ENCODE data around the gene ERCC6L2.

ERCC6L2 gene

DNA sequence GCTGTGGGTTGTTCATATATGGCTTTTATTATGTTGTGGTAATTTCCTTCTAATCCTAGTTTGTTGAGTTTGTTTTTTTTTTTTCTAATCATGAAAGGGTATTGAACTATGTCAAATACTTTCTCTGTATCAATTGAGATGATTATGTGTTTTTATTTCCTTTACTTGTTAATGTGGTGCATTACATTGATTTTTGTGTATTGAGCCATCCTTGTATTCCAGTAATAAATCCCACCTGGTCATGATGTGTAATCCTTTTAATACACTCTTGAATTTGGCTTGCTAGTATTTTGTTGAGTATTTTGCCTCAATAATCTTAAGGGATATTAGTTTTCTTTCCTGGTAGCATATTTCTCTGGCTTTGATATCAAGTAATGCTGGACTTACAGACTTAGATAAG lies 13.1 kb upstream of the ERCC6L2 start:
- no peaks in the 10 kb centered on the region for H3K27me3 ChIP-seq (ENCODE audit: control insufficient read depth, insufficient read depth, low read length, poor library complexity, severe bottlenecking)
- no peak overlapping the region for H3K4me3 ChIP-seq (ENCODE audit: insufficient read depth, low read depth, low read length)
- no peaks in the 10 kb centered on the region for H3K9me3 ChIP-seq (ENCODE audit: control insufficient read depth, low read length)
- H3K36me3 ChIP-seq (ENCODE audit: control insufficient read depth, insufficient read depth, low read length), result no peaks in the 10 kb centered on the region
- H3K27ac ChIP-seq (ENCODE audit: insufficient read depth, low read depth, low read length, poor library complexity, severe bottlenecking), result no peak overlapping the region
- H3K4me1 ChIP-seq (ENCODE audit: control insufficient read depth, insufficient read depth, low read length), result peaks cover 3% of the 10 kb centered on the region

DNA sequence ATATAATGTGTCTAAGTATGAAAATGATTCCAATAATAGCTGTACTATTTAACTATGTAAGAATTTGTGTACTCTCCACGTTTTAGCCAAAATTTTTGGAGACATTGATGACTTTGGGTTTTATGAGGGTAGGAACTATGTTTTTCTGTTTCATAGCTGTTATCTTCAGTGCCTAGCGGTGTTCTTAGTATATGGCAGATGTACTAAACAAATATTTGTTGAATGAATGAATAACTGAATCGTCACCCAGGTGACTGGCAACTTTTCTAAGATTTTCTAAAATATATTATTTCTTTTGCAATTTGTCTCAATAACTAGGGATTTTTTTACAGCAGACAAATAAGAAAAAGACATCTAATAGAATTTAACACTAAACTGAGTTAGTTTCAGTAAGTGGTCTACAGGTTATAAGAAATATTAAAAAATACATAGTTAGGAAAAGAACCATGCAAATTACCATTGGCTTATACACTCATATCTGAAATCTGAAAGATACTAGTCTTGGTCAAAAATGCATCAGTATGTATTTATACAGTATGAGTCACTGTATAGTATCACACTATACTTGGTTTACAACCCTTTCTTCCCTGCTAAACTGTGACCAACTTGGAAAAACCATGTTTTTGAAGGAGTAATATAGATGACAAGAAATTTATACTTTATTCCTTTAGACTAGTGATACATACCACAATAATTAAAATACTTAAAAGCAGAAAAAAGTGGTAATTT lies 10.5 kb upstream of the ERCC6L2 start:
- Histone ChIP-seq H3K27me3 (ENCODE audit: control insufficient read depth, insufficient read depth, low read length, poor library complexity, severe bottlenecking) (no peaks in the 10 kb centered on the region), H3K27ac (ENCODE audit: insufficient read depth, low read depth, low read length, poor library complexity, severe bottlenecking) (no peak overlapping the region), H3K36me3 (ENCODE audit: control insufficient read depth, insufficient read depth, low read length) (no peaks in the 10 kb centered on the region), H3K9me3 (ENCODE audit: control insufficient read depth, low read length) (no peaks in the 10 kb centered on the region), H3K4me1 (ENCODE audit: control insufficient read depth, insufficient read depth, low read length) (no peaks in the 10 kb centered on the region), H3K4me3 (ENCODE audit: insufficient read depth, low read depth, low read length) (no peak overlapping the region)
- WGBS, 2 experiments, result 92 to 96% methylated on average over 2 of the region's 3 CpGs

DNA sequence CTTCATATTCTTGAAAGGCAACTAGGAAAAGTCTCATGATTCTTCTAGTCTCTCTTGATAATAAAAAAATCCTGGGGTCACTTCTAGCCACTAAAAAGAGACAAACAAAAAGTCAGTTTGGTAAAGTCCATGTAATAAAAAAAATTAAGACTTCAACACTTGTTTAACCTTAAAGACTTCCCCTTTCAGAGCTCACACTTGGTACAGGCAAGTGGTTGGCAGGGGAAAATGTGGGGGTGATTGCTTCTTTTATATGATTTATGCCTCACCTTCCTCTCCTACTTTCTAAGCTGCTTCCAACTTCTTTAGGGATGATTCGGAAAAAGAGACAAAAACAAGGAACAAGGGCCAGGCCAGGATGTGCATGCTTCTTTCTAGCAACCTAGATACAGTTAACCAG lies 5.1 kb upstream of the ERCC6L2 start:
- WGBS, 2 experiments, result 80 to 83% methylated on average over 1 of the region's 1 CpG
- Histone ChIP-seq H3K27ac (ENCODE audit: insufficient read depth, low read depth, low read length, poor library complexity, severe bottlenecking) (no peak overlapping the region), H3K4me1 (ENCODE audit: control insufficient read depth, insufficient read depth, low read length) (peaks cover 4% of the 10 kb centered on the region), H3K4me3 (ENCODE audit: insufficient read depth, low read depth, low read length) (no peak overlapping the region), H3K36me3 (ENCODE audit: control insufficient read depth, insufficient read depth, low read length) (peaks cover 4% of the 10 kb centered on the region), H3K9me3 (ENCODE audit: control insufficient read depth, low read length) (no peaks in the 10 kb centered on the region), H3K27me3 (ENCODE audit: control insufficient read depth, insufficient read depth, low read length, poor library complexity, severe bottlenecking) (no peaks in the 10 kb centered on the region)

DNA sequence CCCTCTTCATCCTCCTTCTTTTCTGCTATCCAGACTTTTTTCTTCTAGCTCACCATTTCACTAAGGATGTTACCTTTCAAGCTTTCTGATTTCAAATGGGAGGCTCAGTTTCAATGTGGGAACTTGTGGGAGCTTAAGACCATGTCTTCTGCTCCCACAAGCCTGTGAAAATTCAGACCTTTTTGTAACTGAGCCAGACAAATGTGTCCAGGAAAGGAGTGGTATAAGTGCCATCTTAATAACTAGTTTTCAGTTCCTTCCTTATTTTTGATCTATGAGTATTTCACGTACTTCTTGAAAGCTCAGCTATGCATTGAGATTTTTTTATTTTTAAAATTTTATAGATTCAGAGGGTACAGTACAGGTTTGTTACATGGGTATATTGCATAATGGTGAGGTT lies 4.6 kb upstream of the ERCC6L2 start:
- WGBS, 2 experiments, result 100% methylated on average over 1 of the region's 1 CpG
- no peak overlapping the region for H3K4me3 ChIP-seq (ENCODE audit: insufficient read depth, low read depth, low read length)
- H3K4me1 ChIP-seq (ENCODE audit: control insufficient read depth, insufficient read depth, low read length), result peaks cover 4% of the 10 kb centered on the region
- H3K9me3 ChIP-seq (ENCODE audit: control insufficient read depth, low read length), result no peaks in the 10 kb centered on the region
- H3K27me3 ChIP-seq (ENCODE audit: control insufficient read depth, insufficient read depth, low read length, poor library complexity, severe bottlenecking), result no peaks in the 10 kb centered on the region
- peaks cover 4% of the 10 kb centered on the region for H3K36me3 ChIP-seq (ENCODE audit: control insufficient read depth, insufficient read depth, low read length)
- H3K27ac ChIP-seq (ENCODE audit: insufficient read depth, low read depth, low read length, poor library complexity, severe bottlenecking), result no peak overlapping the region

DNA sequence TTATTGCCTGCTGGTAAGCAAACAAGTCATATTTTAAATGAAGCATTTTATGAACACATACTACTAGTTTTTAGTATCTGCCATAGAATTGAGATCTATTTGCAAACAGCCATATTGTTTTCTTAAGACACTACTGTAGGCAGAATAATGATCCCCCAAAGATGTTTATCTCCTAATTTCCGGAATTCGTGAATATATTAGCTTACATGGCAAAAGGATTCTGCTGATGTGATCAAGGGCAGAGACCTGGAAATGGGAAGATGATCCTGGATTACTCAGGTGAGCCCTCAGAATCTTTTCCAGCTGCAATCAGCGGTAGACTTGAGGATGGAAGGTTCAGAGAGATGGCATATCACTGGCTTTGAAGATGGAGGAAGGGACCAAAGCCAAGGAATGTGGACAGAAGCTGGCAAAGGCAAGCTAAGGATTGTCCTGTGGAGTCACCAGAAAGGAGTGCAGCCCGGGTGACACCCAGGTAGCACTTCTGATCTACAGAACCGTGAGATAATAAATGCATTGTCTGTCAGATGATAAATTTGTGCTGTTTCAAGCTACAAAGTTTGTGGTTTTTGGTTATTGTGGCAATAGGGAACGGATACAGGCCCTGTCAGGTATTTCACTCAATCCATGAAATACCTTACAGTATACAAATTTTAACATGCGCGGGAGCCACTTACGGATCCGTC lies 1.0 kb upstream of the ERCC6L2 start:
- 39 to 43% methylated on average over 10 of the region's 10 CpGs for WGBS, 2 experiments
- peaks cover 12% of the 10 kb centered on the region for H3K4me1 ChIP-seq (ENCODE audit: control insufficient read depth, insufficient read depth, low read length)
- no peak overlapping the region for H3K27ac ChIP-seq (ENCODE audit: insufficient read depth, low read depth, low read length, poor library complexity, severe bottlenecking)
- H3K9me3 ChIP-seq (ENCODE audit: control insufficient read depth, low read length), result no peaks in the 10 kb centered on the region
- peaks cover 4% of the 10 kb centered on the region for H3K36me3 ChIP-seq (ENCODE audit: control insufficient read depth, insufficient read depth, low read length)
- no peaks in the 10 kb centered on the region for H3K27me3 ChIP-seq (ENCODE audit: control insufficient read depth, insufficient read depth, low read length, poor library complexity, severe bottlenecking)
- H3K4me3 ChIP-seq (ENCODE audit: insufficient read depth, low read depth, low read length), result no peak overlapping the region

DNA sequence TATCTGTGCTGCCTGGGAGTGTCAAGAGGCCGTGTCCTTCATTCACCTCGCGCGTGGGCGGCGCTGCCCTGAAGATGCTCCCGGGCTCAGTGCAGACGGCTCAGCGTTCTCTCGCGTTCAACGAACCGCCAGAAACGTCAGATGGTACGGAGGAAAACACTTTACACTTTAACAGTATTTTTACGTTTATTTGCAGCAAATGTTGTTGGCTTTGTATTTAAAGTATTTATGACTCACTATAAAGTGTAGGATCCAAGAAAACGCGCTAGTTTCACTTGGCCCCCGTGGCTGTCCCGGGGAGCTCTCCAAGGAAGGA lies 544 bp upstream of the ERCC6L2 start:
- no peak overlapping the region for H3K4me3 ChIP-seq (ENCODE audit: insufficient read depth, low read depth, low read length)
- 1 to 2% methylated on average over 19 to 20 of the region's 20 CpGs for WGBS, 2 experiments
- no peaks in the 10 kb centered on the region for H3K27me3 ChIP-seq (ENCODE audit: control insufficient read depth, insufficient read depth, low read length, poor library complexity, severe bottlenecking)
- H3K4me1 ChIP-seq (ENCODE audit: control insufficient read depth, insufficient read depth, low read length), result peaks cover 12% of the 10 kb centered on the region
- peaks cover 4% of the 10 kb centered on the region for H3K36me3 ChIP-seq (ENCODE audit: control insufficient read depth, insufficient read depth, low read length)
- H3K9me3 ChIP-seq (ENCODE audit: control insufficient read depth, low read length), result no peaks in the 10 kb centered on the region
- peak overlapping the region; percentile 58 for H3K27ac ChIP-seq (ENCODE audit: insufficient read depth, low read depth, low read length, poor library complexity, severe bottlenecking)

DNA sequence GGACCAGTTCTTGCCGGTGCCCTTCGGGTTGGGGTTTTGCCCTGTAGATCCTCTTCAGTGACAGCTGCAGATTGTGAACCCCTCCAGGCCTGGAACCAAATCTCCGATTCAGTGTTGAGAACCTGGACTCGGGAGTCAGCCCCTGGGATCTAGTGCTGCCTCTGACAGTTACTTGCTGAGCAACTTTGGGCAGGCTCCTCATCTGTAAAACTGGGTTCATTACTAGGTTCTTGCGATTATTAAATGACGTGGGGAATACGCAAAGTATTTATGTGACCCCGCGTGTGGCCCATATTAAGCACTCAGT lies 600 bp downstream of the ERCC6L2 start:
- Histone ChIP-seq H3K27ac (ENCODE audit: insufficient read depth, low read depth, low read length, poor library complexity, severe bottlenecking) (peak overlapping the region; percentile 98), H3K4me1 (ENCODE audit: control insufficient read depth, insufficient read depth, low read length) (peaks cover 12% of the 10 kb centered on the region), H3K4me3 (ENCODE audit: insufficient read depth, low read depth, low read length) (no peak overlapping the region), H3K9me3 (ENCODE audit: control insufficient read depth, low read length) (no peaks in the 10 kb centered on the region), H3K36me3 (ENCODE audit: control insufficient read depth, insufficient read depth, low read length) (peaks cover 5% of the 10 kb centered on the region), H3K27me3 (ENCODE audit: control insufficient read depth, insufficient read depth, low read length, poor library complexity, severe bottlenecking) (no peaks in the 10 kb centered on the region)
- WGBS, 2 experiments, result 2% methylated on average over 9 of the region's 9 CpGs

DNA sequence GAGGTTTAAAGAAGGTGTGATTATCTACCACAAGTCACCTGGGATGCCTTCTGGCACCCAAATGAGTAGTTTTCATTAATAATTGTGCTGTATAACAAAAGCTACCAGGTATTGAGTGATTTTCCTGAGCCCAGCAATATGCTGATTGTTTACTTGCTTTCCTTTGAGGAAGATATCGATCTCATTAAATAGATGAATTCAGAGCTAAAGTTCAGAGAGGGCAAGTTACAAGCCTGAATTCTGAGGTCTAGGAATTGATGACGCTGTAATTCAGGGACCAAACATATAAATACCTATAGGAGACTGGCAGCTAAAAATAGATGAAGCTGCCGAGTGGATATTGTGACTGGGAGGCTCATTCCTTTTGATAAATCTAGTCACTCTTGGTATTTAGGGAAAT lies 1.1 kb downstream of the ERCC6L2 start:
- 38 to 53% methylated on average over 3 of the region's 3 CpGs for WGBS, 2 experiments
- Histone ChIP-seq H3K27ac (ENCODE audit: insufficient read depth, low read depth, low read length, poor library complexity, severe bottlenecking) (no peak overlapping the region), H3K4me1 (ENCODE audit: control insufficient read depth, insufficient read depth, low read length) (peaks cover 12% of the 10 kb centered on the region), H3K36me3 (ENCODE audit: control insufficient read depth, insufficient read depth, low read length) (peaks cover 6% of the 10 kb centered on the region), H3K9me3 (ENCODE audit: control insufficient read depth, low read length) (no peaks in the 10 kb centered on the region), H3K4me3 (ENCODE audit: insufficient read depth, low read depth, low read length) (no peak overlapping the region), H3K27me3 (ENCODE audit: control insufficient read depth, insufficient read depth, low read length, poor library complexity, severe bottlenecking) (no peaks in the 10 kb centered on the region)

DNA sequence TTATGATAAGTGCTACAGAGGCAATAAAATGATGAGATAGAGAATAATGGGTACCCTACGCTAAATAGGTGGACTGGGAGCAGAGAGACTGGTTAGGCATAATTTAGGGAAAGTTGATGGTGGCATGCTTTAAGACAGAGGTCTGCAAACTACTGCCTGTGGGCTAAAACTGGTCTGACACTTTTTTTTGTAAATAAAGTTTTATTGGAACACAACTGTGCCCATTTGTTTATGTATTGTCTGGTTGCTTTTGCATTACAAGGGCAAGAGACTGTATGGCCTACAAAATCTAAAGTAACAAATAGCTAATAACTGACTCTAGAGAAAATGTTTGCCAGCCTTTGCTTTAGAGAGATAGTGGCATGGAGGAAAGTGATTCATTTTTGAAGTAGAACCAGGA lies 2.5 kb downstream of the ERCC6L2 start:
- Histone ChIP-seq H3K27me3 (ENCODE audit: control insufficient read depth, insufficient read depth, low read length, poor library complexity, severe bottlenecking) (no peaks in the 10 kb centered on the region), H3K4me1 (ENCODE audit: control insufficient read depth, insufficient read depth, low read length) (peaks cover 12% of the 10 kb centered on the region), H3K36me3 (ENCODE audit: control insufficient read depth, insufficient read depth, low read length) (peaks cover 2% of the 10 kb centered on the region), H3K9me3 (ENCODE audit: control insufficient read depth, low read length) (no peaks in the 10 kb centered on the region), H3K4me3 (ENCODE audit: insufficient read depth, low read depth, low read length) (no peak overlapping the region), H3K27ac (ENCODE audit: insufficient read depth, low read depth, low read length, poor library complexity, severe bottlenecking) (no peak overlapping the region)
- 96 to 100% methylated on average over 1 of the region's 1 CpG for WGBS, 2 experiments

DNA sequence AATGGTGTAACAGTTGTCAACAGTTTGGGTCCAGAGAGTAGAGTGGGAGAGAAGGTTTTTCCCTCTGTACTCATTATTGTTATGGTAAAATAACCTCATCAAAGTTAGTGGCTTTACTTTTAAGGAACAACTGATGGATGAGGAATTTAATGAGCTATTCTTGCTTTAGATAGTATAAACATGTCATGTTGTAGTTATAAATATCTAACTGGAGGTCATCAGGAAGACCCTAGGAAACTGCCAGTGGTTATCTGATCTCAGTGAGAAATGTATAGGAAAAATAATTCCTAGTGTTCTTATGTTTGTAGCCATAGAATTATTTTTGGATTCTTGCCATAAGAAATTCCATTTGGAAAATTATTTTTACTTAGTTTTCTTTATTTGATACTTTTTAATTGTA lies 4.1 kb downstream of the ERCC6L2 start:
- Histone ChIP-seq H3K4me1 (ENCODE audit: control insufficient read depth, insufficient read depth, low read length) (peaks cover 8% of the 10 kb centered on the region), H3K4me3 (ENCODE audit: insufficient read depth, low read depth, low read length) (no peak overlapping the region), H3K36me3 (ENCODE audit: control insufficient read depth, insufficient read depth, low read length) (peaks cover 6% of the 10 kb centered on the region), H3K27me3 (ENCODE audit: control insufficient read depth, insufficient read depth, low read length, poor library complexity, severe bottlenecking) (no peaks in the 10 kb centered on the region), H3K9me3 (ENCODE audit: control insufficient read depth, low read length) (no peaks in the 10 kb centered on the region), H3K27ac (ENCODE audit: insufficient read depth, low read depth, low read length, poor library complexity, severe bottlenecking) (no peak overlapping the region)
